ENCODE measurements around the gene PATJ. TPM values are rescaled to one million over a fixed set of nuclear protein-coding genes. Genes with fewer than 3 reads are reported as not detected.
"Not testable (repeated sequence)": the region's sequence is repeated elsewhere in the genome, so short reads cannot be mapped to it uniquely, and the experiment has no call there.

PATJ gene
- total and polyA plus RNA-seq, 8 donors = 27.6 to 58.8 (median 38.8) TPM

DNA sequence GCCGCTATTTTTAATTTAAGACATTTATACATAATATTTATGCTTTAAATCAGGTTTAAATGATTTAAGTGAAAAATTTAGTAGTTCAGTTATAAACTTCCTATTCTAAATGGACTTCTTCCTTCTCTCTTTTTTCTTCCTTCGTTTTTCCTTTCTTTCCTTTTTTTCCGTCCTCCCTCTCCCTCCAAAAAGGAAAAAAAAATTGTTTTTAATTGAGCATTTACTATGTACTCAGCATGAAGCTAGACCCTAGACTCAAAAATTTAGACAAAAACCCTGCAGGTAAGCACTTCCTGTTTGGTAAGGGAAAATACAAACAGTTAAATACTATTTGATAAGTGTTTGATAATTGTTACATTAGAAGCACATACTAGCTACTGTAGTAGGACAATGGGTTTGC is 14.7 kb upstream of the PATJ start:
- ATAC-seq = no peak
- Histone ChIP-seq H3K9me3 (no peaks in the 10 kb centered on the region), H3K4me3 (no peak overlapping the region), H3K27me3 (no peaks in the 10 kb centered on the region), H3K27ac (no peak overlapping the region), H3K4me1 (peaks cover 8 to 25% of the 10 kb centered on the region in 2 donors), H3K36me3 (no peaks in the 10 kb centered on the region)
- intact Hi-C loops (cut with DNase I) = no loop called here
- DNase-seq = no peak
- TF ChIP-seq, protein P1, sequence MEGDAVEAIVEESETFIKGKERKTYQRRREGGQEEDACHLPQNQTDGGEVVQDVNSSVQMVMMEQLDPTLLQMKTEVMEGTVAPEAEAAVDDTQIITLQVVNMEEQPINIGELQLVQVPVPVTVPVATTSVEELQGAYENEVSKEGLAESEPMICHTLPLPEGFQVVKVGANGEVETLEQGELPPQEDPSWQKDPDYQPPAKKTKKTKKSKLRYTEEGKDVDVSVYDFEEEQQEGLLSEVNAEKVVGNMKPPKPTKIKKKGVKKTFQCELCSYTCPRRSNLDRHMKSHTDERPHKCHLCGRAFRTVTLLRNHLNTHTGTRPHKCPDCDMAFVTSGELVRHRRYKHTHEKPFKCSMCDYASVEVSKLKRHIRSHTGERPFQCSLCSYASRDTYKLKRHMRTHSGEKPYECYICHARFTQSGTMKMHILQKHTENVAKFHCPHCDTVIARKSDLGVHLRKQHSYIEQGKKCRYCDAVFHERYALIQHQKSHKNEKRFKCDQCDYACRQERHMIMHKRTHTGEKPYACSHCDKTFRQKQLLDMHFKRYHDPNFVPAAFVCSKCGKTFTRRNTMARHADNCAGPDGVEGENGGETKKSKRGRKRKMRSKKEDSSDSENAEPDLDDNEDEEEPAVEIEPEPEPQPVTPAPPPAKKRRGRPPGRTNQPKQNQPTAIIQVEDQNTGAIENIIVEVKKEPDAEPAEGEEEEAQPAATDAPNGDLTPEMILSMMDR (IDR thresholded peaks at IDR 0.05) = no peak

- DNase-seq; H3K27ac ChIP-seq; H3K27me3 ChIP-seq; ATAC-seq; intact Hi-C loops (cut with DNase I); H3K4me1 ChIP-seq; H3K9me3 ChIP-seq; H3K36me3 ChIP-seq; H3K4me3 ChIP-seq: not testable (repeated sequence)
These were observed 11.6 kb upstream of the PATJ start for GRCh38 chr1:61730679-61731078.

DNA sequence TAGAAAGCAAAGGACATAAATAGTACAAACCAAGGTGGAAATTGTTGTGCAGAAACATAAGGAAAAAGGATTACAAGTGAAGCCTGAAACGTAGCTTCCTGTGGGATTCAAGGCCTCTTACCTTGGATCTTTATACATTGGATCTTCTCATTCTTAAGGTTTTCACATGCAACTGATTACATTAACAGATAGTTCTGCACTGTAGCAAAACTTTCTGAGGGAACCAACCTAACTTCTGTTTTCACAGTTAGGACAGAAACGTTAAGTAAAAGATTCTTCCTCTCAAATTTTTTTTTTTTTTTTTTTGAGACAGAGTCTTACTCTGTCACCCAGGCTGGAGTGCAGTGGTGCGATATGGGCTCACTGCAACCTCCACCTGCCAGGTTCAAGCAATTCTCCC is 9.6 kb upstream of the PATJ start:
- no peaks in the 10 kb centered on the region for H3K4me1 ChIP-seq
- TF ChIP-seq, protein P1 (IDR thresholded peaks at IDR 0.05) = no peak
- no peaks in the 10 kb centered on the region for H3K36me3 ChIP-seq
- intact Hi-C loops (cut with DNase I) = no loop called here
- DNase-seq = no peak
- H3K4me3 ChIP-seq = no peak overlapping the region
- no peaks in the 10 kb centered on the region for H3K27me3 ChIP-seq
- H3K9me3 ChIP-seq = no peaks in the 10 kb centered on the region
- H3K27ac ChIP-seq = no peak overlapping the region
- no peak for ATAC-seq

- intact Hi-C loops (cut with DNase I) = no loop called here
- peaks cover 0 to 16% of the 10 kb centered on the region in 2 donors for H3K27me3 ChIP-seq
- TF ChIP-seq, protein P1 (IDR thresholded peaks at IDR 0.05) = no peak
- no peaks in the 10 kb centered on the region for H3K9me3 ChIP-seq
- H3K4me1 ChIP-seq = peaks cover 0 to 18% of the 10 kb centered on the region in 2 donors
- DNase-seq (peak in 1 of 4 donors; percentile 2), ATAC-seq (no peak)
- H3K27ac ChIP-seq = peak overlapping the region in 1 of 2 donors; percentile 83
- H3K36me3 ChIP-seq = no peaks in the 10 kb centered on the region
- peak overlapping the region in 1 of 2 donors; percentile 77 for H3K4me3 ChIP-seq
These were observed 1.3 kb upstream of the PATJ start for GRCh38 chr1:61740751-61741700.

DNA sequence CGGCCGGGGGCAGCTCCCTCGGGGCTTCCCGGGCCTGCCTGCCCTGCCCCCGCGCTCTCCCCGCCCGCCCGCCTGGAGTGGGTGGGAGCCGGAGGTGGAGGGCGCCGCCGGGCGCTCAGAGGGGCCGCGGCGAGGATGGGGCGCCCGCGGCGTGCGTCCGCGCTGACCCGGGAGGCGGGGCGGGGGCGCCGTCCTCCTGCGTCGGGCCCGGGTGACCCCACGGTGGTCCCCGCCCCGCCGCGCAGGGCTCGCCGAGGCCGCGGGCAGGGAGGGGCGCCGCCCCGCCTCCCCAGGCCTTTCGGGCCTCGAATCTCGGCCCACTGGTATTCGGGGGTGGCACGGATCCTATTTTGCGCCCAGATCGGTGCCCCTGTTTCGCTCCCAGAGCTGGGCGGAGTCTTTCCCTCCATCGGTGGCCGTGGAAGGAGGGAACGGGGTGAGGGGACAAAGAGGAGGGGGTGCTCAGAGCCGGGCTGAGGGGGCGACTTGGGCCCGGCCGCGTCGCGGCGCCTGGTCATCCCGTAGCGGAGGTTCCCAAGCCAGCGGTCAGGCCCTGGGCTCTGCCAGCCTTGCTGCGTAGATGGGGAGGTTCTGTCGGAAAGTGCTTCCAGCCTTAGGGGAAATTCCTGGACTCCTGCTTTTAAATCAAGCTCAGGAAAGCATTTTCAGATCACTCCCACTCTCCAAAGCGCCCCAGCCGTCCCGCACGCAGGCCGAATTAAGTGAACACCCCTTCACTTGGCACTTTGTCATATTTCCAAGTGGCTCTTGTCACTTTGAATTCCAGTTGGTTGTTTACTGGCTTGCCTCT is 545 bp downstream of the PATJ start:
- TF ChIP-seq, protein P1 (IDR thresholded peaks at IDR 0.05) = no peak
- H3K4me3 ChIP-seq = peak overlapping the region; percentile 77 to 83
- DNase-seq = peak; percentile 35 to 83 (median 62)
- H3K27me3 ChIP-seq = peaks cover 0 to 16% of the 10 kb centered on the region in 2 donors
- H3K4me1 ChIP-seq = peaks cover 4 to 18% of the 10 kb centered on the region in 2 donors
- no peaks in the 10 kb centered on the region for H3K9me3 ChIP-seq
- H3K27ac ChIP-seq = peak overlapping the region; percentile 83 to 93
- intact Hi-C loops (cut with DNase I) = no loop called here
- no peaks in the 10 kb centered on the region for H3K36me3 ChIP-seq
- ATAC-seq = peak; percentile 60
